Right lobe of liver (tissue), 6 donors: Measurements from ENCODE around the gene C1QTNF2. TPM values are rescaled to one million over a fixed set of nuclear protein-coding genes. Genes with fewer than 3 reads are reported as not detected.
A peak's percentile ranks its signal among the peaks of the same experiment; 100 is the strongest.

ENCODE experiments used
- ATAC-seq, 4 donors: fragments of 200-7000 bp; cut with Tn5 transposase; one replicate each; pipeline ENCODE4 v1.9.1; 2020; ENCODE audit warnings: mild to moderate bottlenecking in 4 of 4, moderate library complexity in 4 of 4
- DNase-seq, 3 donors: peaks; one replicate each; pipeline ENCODE4 v3.0.0-alpha.2; 2020
- H3K27ac ChIP-seq, 3 donors: fragments of 200-600 bp; one replicate each; pipeline ENCODE4 v1.8.0; 2022
- H3K27me3 ChIP-seq, 2 donors: fragments of 200-600 bp; one replicate each; pipeline ENCODE4 v1.8.0; 2022
- H3K36me3 ChIP-seq, 4 donors: fragments of 200-600 bp; sonication (generic) in 1 of 4; one replicate each; pipeline versions ENCODE4 v1.5.1 to v1.8.0; 2017 to 2022; ENCODE audit warnings: control low read depth in 1 of 4
- H3K4me1 ChIP-seq, 4 donors: fragments of 200-600 bp; sonication (generic) in 1 of 4; one replicate each; pipeline versions ENCODE4 v1.5.1 to v1.8.0; 2017 to 2022; ENCODE audit warnings: control low read depth in 1 of 4
- H3K4me3 ChIP-seq, 3 donors: fragments of 200-600 bp; one replicate each; pipeline ENCODE4 v1.8.0; 2022
- H3K9me3 ChIP-seq, 4 donors: fragments of 200-600 bp; sonication (generic) in 1 of 4; one replicate each; pipeline versions ENCODE4 v1.5.1 to v1.8.0; 2017 to 2022; ENCODE audit warnings: control low read depth in 1 of 4
- POLR2A ChIP-seq: fragments of 450-650 bp; IDR thresholded peaks from one replicate; pipeline ENCODE4 v1.6.1; 2017; ENCODE audit warnings: antibody characterized with exemption, mild to moderate bottlenecking
- WGBS: methylation state at CpG from one replicate; pipeline ENCODE4 v1.1.6; 2018; ENCODE audit warnings: low coverage, low lambda C conversion rate; ENCODE audit not compliant: insufficient coverage; ENCODE audit errors: missing lambda C conversion rate; 5-methylcytosine and 5-hydroxymethylcytosine counted together
- intact Hi-C, 2 donors: fragments of 100-400 bp; cut with DNase I; formaldehyde crosslinking; loops; one replicate each; pipeline versions ENCODE4 v1.11.2 to v1.14.1; 2022
- long read RNA-seq: library from polyadenylated mRNA; unstranded; transcript quantifications from one replicate; pipeline ENCODE4 v2.0.0, GENCODE V29; 2019
- total RNA-seq, 6 experiments: library from RNA; depleted of rRNA in 2 of 6; stranded (reverse); fragments of >200 nt in 2 of 6; fragmentation: NEBNext Ultra II Directional in 3 of 6; extraction: Animal tissue kit (Norgen Biotek cat#: 25700) in 3 of 6; gene quantifications; one replicate each; pipeline versions ENCODE4 v1.1.0 to v1.2.4, GENCODE V29; 2016 to 2023
- TF ChIP-seq, protein P1 (sequence below), 4 donors: fragments of 200-600 bp in 3 of 4; fragments of 450-650 bp in 1 of 4; IDR thresholded peaks; one replicate each; pipeline versions ENCODE4 v1.5.1 to v1.8.0; 2016 to 2022; ENCODE audit warnings: antibody characterized with exemption in 4 of 4, mild to moderate bottlenecking in 2 of 4
- donor health status: DM: no; HTN: yes; CAD: no.
- donor health status: DM: no; HTN: no; CAD: no.
- donor health status: DM: no; HTN: no; CAD: no.
- donor health status: DM: no; HTN: yes; CAD: no.
- donor health status: DM: no; HTN: yes; CAD: no.

C1QTNF2 gene, protein sequence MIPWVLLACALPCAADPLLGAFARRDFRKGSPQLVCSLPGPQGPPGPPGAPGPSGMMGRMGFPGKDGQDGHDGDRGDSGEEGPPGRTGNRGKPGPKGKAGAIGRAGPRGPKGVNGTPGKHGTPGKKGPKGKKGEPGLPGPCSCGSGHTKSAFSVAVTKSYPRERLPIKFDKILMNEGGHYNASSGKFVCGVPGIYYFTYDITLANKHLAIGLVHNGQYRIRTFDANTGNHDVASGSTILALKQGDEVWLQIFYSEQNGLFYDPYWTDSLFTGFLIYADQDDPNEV
- under 1 TPM in 4 of 6 experiments, not detected in 2; 0.11 to 0.30 (median 0.15) TPM for total RNA-seq
- long read RNA-seq: 0 reads

DNA sequence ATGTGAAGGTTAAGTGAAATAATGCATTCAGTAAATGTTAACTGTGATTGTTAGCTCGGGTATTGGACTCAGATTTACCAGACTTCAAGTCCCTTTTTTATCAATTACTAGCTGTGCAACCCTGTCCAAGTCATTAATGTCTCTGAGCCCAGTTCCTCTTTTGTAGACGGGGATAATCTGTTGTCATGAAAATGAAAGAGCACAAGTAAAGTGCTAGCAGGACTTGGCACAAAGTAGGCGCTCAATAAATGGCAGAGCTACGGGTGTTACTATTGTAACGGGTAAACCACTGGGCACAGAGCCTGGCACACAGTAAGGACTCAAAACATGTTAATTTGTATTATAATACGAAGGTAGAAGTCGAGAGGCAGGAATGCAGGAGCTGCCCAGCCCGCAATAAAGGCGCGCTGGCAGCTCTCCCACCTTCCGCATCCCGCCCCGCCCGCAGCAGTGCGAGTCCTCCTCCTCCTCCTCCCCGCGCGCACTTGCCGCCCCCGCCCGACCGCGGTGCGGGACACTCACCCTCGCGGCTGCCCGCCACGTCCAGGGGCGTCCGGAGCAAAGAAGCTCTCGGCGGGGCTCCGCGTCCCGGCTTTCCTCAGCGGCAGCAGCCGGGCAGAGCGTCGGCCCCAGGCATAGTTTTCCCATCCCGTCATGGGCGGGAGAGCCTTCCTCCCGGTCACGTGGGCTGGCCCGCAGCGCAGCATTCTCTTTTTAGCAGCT lies at the start of gene C1QTNF2:
Gene C1QTNF2, minus strand, starts transcription at position 637 of the 723 bp plus-strand sequence. CDS start 15,615 bp downstream, outside the sequence.
- no peak for TF ChIP-seq POLR2A
- TF ChIP-seq, protein P1, sequence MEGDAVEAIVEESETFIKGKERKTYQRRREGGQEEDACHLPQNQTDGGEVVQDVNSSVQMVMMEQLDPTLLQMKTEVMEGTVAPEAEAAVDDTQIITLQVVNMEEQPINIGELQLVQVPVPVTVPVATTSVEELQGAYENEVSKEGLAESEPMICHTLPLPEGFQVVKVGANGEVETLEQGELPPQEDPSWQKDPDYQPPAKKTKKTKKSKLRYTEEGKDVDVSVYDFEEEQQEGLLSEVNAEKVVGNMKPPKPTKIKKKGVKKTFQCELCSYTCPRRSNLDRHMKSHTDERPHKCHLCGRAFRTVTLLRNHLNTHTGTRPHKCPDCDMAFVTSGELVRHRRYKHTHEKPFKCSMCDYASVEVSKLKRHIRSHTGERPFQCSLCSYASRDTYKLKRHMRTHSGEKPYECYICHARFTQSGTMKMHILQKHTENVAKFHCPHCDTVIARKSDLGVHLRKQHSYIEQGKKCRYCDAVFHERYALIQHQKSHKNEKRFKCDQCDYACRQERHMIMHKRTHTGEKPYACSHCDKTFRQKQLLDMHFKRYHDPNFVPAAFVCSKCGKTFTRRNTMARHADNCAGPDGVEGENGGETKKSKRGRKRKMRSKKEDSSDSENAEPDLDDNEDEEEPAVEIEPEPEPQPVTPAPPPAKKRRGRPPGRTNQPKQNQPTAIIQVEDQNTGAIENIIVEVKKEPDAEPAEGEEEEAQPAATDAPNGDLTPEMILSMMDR (IDR thresholded peaks at IDR 0.05): no peak
- no peaks in the 10 kb centered on the region for H3K27me3 ChIP-seq
- peaks cover 0 to 8% (median 0%) of the 10 kb centered on the region in 4 donors for H3K4me1 ChIP-seq
- H3K36me3 ChIP-seq: no peaks in the 10 kb centered on the region
- no peaks in the 10 kb centered on the region for H3K9me3 ChIP-seq
- WGBS: 2% methylated on average over 33 of the region's 45 CpGs
- ATAC-seq (peak; percentile 45 to 58 (median 47)), DNase-seq (no peak)
- intact Hi-C loops: no loop called here
- H3K4me3 ChIP-seq: peak within 1 kb of the TSS; percentile 38 to 50 (median 40)
- no peak within 1 kb of the TSS for H3K27ac ChIP-seq

DNA sequence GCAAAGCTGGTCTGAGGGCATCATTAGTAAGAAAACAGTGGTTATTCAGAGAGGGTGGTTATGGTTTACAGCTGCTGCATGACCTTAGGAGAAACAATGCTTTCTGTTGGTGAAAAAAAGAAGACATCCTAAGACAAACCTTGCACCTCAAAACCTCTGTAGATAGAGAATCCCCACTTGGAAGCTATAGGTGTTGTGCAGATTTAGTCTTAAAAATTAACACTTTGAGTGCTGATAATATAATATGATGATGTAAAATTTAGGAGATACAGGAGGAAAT lies 49.8 kb upstream of the C1QTNF2 start:
- TF ChIP-seq POLR2A: no peak
- TF ChIP-seq, protein P1 (IDR thresholded peaks at IDR 0.05): no peak
- ATAC-seq: no peak
- H3K27me3 ChIP-seq: no peaks in the 10 kb centered on the region
- H3K4me1 ChIP-seq: peaks cover 0 to 15% (median 4%) of the 10 kb centered on the region in 4 donors
- no peak overlapping the region for H3K4me3 ChIP-seq
- intact Hi-C loops: no loop called here
- H3K9me3 ChIP-seq: no peaks in the 10 kb centered on the region
- no peak for DNase-seq
- H3K27ac ChIP-seq: no peak overlapping the region
- H3K36me3 ChIP-seq: no peaks in the 10 kb centered on the region

DNA sequence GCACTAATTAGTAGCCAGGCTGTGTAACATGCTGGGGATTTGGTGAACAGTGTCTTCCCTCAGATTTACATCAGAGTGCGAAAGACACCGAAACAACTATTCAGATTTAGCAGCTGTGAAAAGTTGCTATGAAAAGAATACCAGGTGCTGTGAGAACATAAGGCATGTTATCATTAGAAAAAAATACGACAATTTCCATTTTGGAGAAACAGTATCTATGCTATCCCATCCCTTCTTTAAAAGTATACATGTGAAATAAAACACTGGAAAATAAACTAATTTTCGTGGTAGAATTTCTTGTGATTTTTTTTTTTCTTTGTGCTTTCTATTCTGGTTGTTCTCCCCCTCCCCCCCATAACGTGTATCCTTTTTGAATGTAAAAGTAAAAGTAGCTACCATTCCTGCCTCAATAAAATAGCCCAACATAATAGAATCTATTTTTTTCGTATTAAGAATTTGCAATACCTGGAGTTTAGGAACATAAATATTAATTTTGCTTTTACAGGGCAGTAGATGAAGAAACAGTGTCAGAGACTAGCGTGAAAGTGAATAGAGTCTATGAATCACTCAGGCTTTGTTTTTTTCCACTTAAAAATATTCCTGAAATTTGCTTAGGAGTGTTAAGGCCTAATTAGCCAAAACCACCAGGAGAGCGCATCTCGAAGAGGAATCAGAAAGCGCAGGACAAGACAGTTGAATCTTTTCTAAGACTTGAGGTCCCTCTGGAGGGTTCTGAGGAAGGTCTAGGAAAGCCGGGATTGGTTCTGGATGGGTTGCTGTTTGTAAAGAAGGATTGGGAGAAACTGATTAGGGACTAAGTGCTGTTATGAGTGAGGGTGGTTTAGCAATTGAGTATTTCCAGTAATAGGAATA lies 49.3 kb upstream of the C1QTNF2 start:
- DNase-seq (no peak), ATAC-seq (no peak)
- peaks cover 0 to 15% (median 4%) of the 10 kb centered on the region in 4 donors for H3K4me1 ChIP-seq
- intact Hi-C loops: no loop called here
- H3K36me3 ChIP-seq: peaks cover 0 to 5% (median under 1%) of the 10 kb centered on the region in 4 donors
- peak overlapping the region; percentile 68 to 84 (median 81) for H3K4me3 ChIP-seq
- H3K27ac ChIP-seq: peak overlapping the region; percentile 86 to 90 (median 88)
- no peak for TF ChIP-seq POLR2A
- 40% methylated on average over 11 of the region's 11 CpGs for WGBS
- no peaks in the 10 kb centered on the region for H3K9me3 ChIP-seq
- no peaks in the 10 kb centered on the region for H3K27me3 ChIP-seq

DNA sequence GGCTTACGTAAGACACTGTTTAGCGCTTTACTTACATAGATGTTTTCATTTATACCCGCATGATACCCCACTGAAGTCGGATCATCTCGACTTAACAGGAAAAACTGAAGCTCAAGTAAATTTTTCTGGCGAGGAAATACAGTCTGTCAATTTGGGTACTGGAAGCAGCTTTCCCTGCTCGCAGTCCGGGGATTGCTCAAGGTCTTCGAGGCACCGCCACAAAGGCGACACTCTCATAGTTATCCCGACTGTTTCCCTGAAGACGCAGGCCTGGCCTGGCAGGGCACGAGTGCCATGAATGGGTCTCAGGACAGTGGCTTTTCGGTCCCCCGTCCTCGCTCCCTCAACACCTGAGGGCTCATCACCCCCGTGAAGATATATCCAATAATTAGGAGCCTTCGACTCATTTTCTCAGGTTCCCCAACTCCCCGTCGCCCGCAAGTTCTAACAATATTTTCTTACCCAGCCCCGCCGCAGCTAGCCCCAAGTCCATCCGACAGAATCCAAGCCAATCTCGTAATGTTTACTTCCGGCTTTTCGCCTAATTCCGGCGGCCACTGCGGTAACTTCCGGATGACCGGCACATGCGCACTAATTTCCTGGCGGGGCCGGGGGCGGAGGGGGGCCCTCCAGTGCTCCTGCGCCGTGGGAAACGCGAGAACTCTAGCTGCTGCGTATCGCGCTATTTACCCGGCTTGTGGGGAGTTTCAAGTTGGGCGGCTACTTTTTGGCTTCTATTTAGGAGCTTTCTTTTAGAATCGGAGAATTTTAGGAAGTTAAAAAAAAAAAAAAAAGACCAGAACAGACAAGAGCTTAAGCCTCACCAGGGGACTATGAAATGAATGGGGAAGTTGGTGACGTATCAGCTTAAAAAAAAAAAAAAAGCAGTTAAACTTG lies 48.4 kb upstream of the C1QTNF2 start, which contains the start of gene SLU7:
Gene SLU7, minus strand, starts transcription at position 521 of the 897 bp plus-strand sequence. CDS start 3,787 bp downstream, outside the sequence.
- Histone ChIP-seq H3K4me1 (peaks cover 0 to 15% (median 4%) of the 10 kb centered on the region in 4 donors), H3K27ac (peak within 1 kb of the TSS; percentile 86 to 90 (median 88)), H3K4me3 (peak within 1 kb of the TSS; percentile 68 to 84 (median 81)), H3K9me3 (no peaks in the 10 kb centered on the region), H3K36me3 (peaks cover 0 to 14% (median 5%) of the 10 kb centered on the region in 4 donors), H3K27me3 (no peaks in the 10 kb centered on the region)
- TF ChIP-seq, protein P1 (IDR thresholded peaks at IDR 0.05): no peak
- TF ChIP-seq POLR2A: peak; percentile 65
- peak; percentile 92 to 94 (median 93) for DNase-seq
- WGBS: under 1% methylated on average over 48 of the region's 48 CpGs
- intact Hi-C loops: no loop called here
- peak; percentile 89 to 95 (median 91) for ATAC-seq
